Measurements from ENCODE around the gene NTSR1. TPM values are rescaled to one million over a fixed set of nuclear protein-coding genes. Genes with fewer than 3 reads are reported as not detected.

NTSR1 gene
- total RNA-seq, 5 donors from 2014 or later (not counting 1 experiment from before 2014, with no cell fraction given): 0.33 to 0.63 (median 0.53) TPM; not detected in 2

- Histone ChIP-seq H3K27ac (ENCODE audit: low read length) (no peak overlapping the region), H3K9me3 (no peaks in the 10 kb centered on the region), H3K4me1 (ENCODE audit: control insufficient read depth in 1 of 2, extremely low read depth in 1 of 2, insufficient read depth in 2 of 2, low read length in 2 of 2) (no peaks in the 10 kb centered on the region), H3K36me3 (ENCODE audit: control insufficient read depth in 2 of 2, extremely low read depth in 1 of 2, insufficient read depth in 1 of 2, low read length in 1 of 2) (no peaks in the 10 kb centered on the region), H3K27me3 (replicated peaks in 1 of 2; ENCODE audit: control insufficient read depth in 2 of 2, extremely low read depth in 1 of 2, insufficient read depth in 2 of 2, low read length in 1 of 2) (peaks cover 0 to 48% of the 10 kb centered on the region in 2 experiments), H3K4me3 (ENCODE audit: control insufficient read depth in 1 of 2, extremely low read depth in 1 of 2, low read length in 1 of 2) (no peak overlapping the region)
- Mint-ChIP-seq H3K9me3 (no peaks in the 10 kb centered on the region), H3K36me3 (no peaks in the 10 kb centered on the region), H3K27me3 (peaks cover 3 to 11% of the 10 kb centered on the region in 2 donors), H3K4me1 (peaks cover 0 to 1% (median 0%) of the 10 kb centered on the region in 3 donors), H3K4me3 (no peak overlapping the region), H3K27ac (no peak overlapping the region)
- ChIA-PET CTCF (no interaction called here), POLR2A (no interaction called here)
- DNase-seq (no peak), ATAC-seq (replicated peaks in 1 of 4) (no peak)
- 56% methylated on average over 10 of the region's 10 CpGs for WGBS (ENCODE audit: insufficient coverage)
Observed at GRCh38 chr20:62755817-62756724, 47.4 kb downstream of the NTSR1 start.

GRCh38 chr20:62758226-62758912 lies 49.7 kb downstream of the NTSR1 start:
- ChIA-PET CTCF (interaction anchor here in 1 of 2 donors (0.6 kb wide), 1 partner anchor 1421 kb away, joined by 4 read pairs; no protein-coding TSS in a partner anchor), POLR2A (no interaction called here)
- no peak overlapping the region for H3K27ac Mint-ChIP-seq
- no peak for ATAC-seq (replicated peaks in 1 of 4)
- Histone ChIP-seq H3K4me3 (ENCODE audit: control insufficient read depth in 1 of 2, extremely low read depth in 1 of 2, low read length in 1 of 2) (no peak overlapping the region), H3K27me3 (replicated peaks in 1 of 2; ENCODE audit: control insufficient read depth in 2 of 2, extremely low read depth in 1 of 2, insufficient read depth in 2 of 2, low read length in 1 of 2) (peaks cover 0 to 39% of the 10 kb centered on the region in 2 experiments), H3K27ac (ENCODE audit: low read length) (no peak overlapping the region), H3K36me3 (ENCODE audit: control insufficient read depth in 2 of 2, extremely low read depth in 1 of 2, insufficient read depth in 1 of 2, low read length in 1 of 2) (no peaks in the 10 kb centered on the region), H3K4me1 (ENCODE audit: control insufficient read depth in 1 of 2, extremely low read depth in 1 of 2, insufficient read depth in 2 of 2, low read length in 2 of 2) (no peaks in the 10 kb centered on the region), H3K9me3 (no peaks in the 10 kb centered on the region)
- 70% methylated on average over 14 of the region's 16 CpGs for WGBS (ENCODE audit: insufficient coverage)
- H3K4me1 Mint-ChIP-seq: no peaks in the 10 kb centered on the region
- H3K9me3 Mint-ChIP-seq: no peaks in the 10 kb centered on the region
- DNase-seq: no peak
- H3K4me3 Mint-ChIP-seq: no peak overlapping the region
- H3K27me3 Mint-ChIP-seq: peaks cover 3 to 11% of the 10 kb centered on the region in 2 donors
- H3K36me3 Mint-ChIP-seq: no peaks in the 10 kb centered on the region

GRCh38 chr20:62759981-62760431 lies 51.4 kb downstream of the NTSR1 start:
- H3K36me3 ChIP-seq (ENCODE audit: control insufficient read depth in 2 of 2, extremely low read depth in 1 of 2, insufficient read depth in 1 of 2, low read length in 1 of 2): no peaks in the 10 kb centered on the region
- H3K4me3 ChIP-seq (ENCODE audit: control insufficient read depth in 1 of 2, extremely low read depth in 1 of 2, low read length in 1 of 2): no peak overlapping the region
- Mint-ChIP-seq H3K27ac (no peak overlapping the region), H3K36me3 (no peaks in the 10 kb centered on the region), H3K27me3 (peaks cover 3 to 11% of the 10 kb centered on the region in 2 donors), H3K9me3 (no peaks in the 10 kb centered on the region), H3K4me1 (no peaks in the 10 kb centered on the region), H3K4me3 (no peak overlapping the region)
- no peaks in the 10 kb centered on the region for H3K4me1 ChIP-seq (ENCODE audit: control insufficient read depth in 1 of 2, extremely low read depth in 1 of 2, insufficient read depth in 2 of 2, low read length in 2 of 2)
- no peak for ATAC-seq (replicated peaks in 1 of 4)
- peaks cover 0 to 36% of the 10 kb centered on the region in 2 experiments for H3K27me3 ChIP-seq (replicated peaks in 1 of 2; ENCODE audit: control insufficient read depth in 2 of 2, extremely low read depth in 1 of 2, insufficient read depth in 2 of 2, low read length in 1 of 2)
- ChIA-PET CTCF (no interaction called here), POLR2A (no interaction called here)
- WGBS (ENCODE audit: insufficient coverage): 90% methylated on average over 11 of the region's 20 CpGs
- H3K9me3 ChIP-seq: no peaks in the 10 kb centered on the region
- no peak overlapping the region for H3K27ac ChIP-seq (ENCODE audit: low read length)
- no peak for DNase-seq

- peaks cover 3 to 11% of the 10 kb centered on the region in 2 donors for H3K27me3 Mint-ChIP-seq
- no peak overlapping the region for H3K4me3 ChIP-seq (ENCODE audit: control insufficient read depth in 1 of 2, extremely low read depth in 1 of 2, low read length in 1 of 2)
- ChIA-PET POLR2A (no interaction called here), CTCF (no interaction called here)
- WGBS (ENCODE audit: insufficient coverage): 84% methylated on average over 8 of the region's 11 CpGs
- no peaks in the 10 kb centered on the region for H3K36me3 Mint-ChIP-seq
- no peaks in the 10 kb centered on the region for H3K4me1 Mint-ChIP-seq
- H3K36me3 ChIP-seq (ENCODE audit: control insufficient read depth in 2 of 2, extremely low read depth in 1 of 2, insufficient read depth in 1 of 2, low read length in 1 of 2): no peaks in the 10 kb centered on the region
- H3K27me3 ChIP-seq (replicated peaks in 1 of 2; ENCODE audit: control insufficient read depth in 2 of 2, extremely low read depth in 1 of 2, insufficient read depth in 2 of 2, low read length in 1 of 2): peaks cover 0 to 39% of the 10 kb centered on the region in 2 experiments
- ATAC-seq (replicated peaks in 1 of 4): no peak
- H3K9me3 ChIP-seq: no peaks in the 10 kb centered on the region
- H3K9me3 Mint-ChIP-seq: no peaks in the 10 kb centered on the region
- no peak for DNase-seq
- no peak overlapping the region for H3K27ac ChIP-seq (ENCODE audit: low read length)
- H3K4me3 Mint-ChIP-seq: no peak overlapping the region
- no peak overlapping the region for H3K27ac Mint-ChIP-seq
- no peaks in the 10 kb centered on the region for H3K4me1 ChIP-seq (ENCODE audit: control insufficient read depth in 1 of 2, extremely low read depth in 1 of 2, insufficient read depth in 2 of 2, low read length in 2 of 2)
Observed at GRCh38 chr20:62760471-62760855, 51.8 kb downstream of the NTSR1 start.

DNA sequence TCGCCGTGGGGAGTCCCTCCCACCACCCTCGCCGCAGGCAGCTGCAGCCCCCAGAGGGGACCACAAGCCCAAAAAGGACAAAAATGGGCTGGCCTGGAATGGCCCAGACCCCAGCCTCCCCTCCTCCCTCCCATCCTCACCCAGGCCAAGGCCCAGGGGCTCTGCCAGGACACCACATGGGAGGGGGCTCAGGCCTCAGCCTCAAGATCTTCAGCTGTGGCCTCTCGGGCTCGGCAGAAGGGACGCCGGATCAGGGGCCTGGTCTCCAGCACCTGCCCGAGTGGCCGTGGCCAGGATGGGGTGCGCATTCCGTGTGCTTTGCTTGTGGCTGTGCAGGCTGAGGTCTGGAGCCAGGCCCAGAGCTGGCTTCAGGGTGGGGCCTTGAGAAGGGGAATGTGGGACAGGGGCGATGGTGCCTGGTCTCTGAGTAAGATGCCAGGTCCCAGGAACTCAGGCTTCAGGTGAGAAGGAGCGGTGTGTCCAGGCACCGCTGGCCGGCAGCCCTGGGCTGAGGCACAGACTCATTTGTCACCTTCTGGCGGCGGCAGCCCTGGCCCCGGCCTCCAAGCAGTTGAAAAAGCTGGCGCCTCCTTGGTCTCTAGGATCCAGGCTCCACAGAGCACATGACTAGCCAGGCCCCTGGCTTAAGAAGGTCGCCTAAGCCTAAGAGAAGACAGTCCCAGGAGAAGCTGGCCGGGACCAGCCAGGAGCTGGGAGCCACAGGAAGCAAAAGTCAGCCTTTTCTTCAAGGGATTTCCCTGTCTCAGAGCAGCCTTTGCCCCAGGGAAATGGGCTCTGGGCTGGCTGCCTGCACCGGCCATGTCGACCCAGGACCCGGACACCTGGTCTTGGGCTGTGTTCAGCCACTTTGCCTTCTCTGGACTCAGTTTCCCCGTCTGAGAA lies 52.5 kb downstream of the NTSR1 start:
- Histone ChIP-seq H3K9me3 (no peaks in the 10 kb centered on the region), H3K36me3 (ENCODE audit: control insufficient read depth in 2 of 2, extremely low read depth in 1 of 2, insufficient read depth in 1 of 2, low read length in 1 of 2) (no peaks in the 10 kb centered on the region), H3K4me1 (ENCODE audit: control insufficient read depth in 1 of 2, extremely low read depth in 1 of 2, insufficient read depth in 2 of 2, low read length in 2 of 2) (no peaks in the 10 kb centered on the region), H3K27me3 (replicated peaks in 1 of 2; ENCODE audit: control insufficient read depth in 2 of 2, extremely low read depth in 1 of 2, insufficient read depth in 2 of 2, low read length in 1 of 2) (peaks cover 0 to 43% of the 10 kb centered on the region in 2 experiments), H3K4me3 (ENCODE audit: control insufficient read depth in 1 of 2, extremely low read depth in 1 of 2, low read length in 1 of 2) (no peak overlapping the region), H3K27ac (ENCODE audit: low read length) (no peak overlapping the region)
- DNase-seq: no peak
- ChIA-PET CTCF (no interaction called here), POLR2A (no interaction called here)
- Mint-ChIP-seq H3K9me3 (no peaks in the 10 kb centered on the region), H3K4me3 (no peak overlapping the region), H3K36me3 (no peaks in the 10 kb centered on the region), H3K4me1 (no peaks in the 10 kb centered on the region), H3K27me3 (peaks cover 0 to 8% of the 10 kb centered on the region in 2 donors), H3K27ac (no peak overlapping the region)
- 86% methylated on average over 24 of the region's 26 CpGs for WGBS (ENCODE audit: insufficient coverage)
- no peak for ATAC-seq (replicated peaks in 1 of 4)

GRCh38 chr20:62761759-62762131 lies 53.1 kb downstream of the NTSR1 start:
- DNase-seq (no peak), ATAC-seq (replicated peaks in 1 of 4) (no peak)
- no peak overlapping the region for H3K4me3 Mint-ChIP-seq
- H3K9me3 Mint-ChIP-seq: no peaks in the 10 kb centered on the region
- H3K4me1 ChIP-seq (ENCODE audit: control insufficient read depth in 1 of 2, extremely low read depth in 1 of 2, insufficient read depth in 2 of 2, low read length in 2 of 2): peaks cover 0 to 2% of the 10 kb centered on the region in 2 experiments
- CTCF ChIA-PET: no interaction called here
- H3K9me3 ChIP-seq: no peaks in the 10 kb centered on the region
- H3K36me3 ChIP-seq (ENCODE audit: control insufficient read depth in 2 of 2, extremely low read depth in 1 of 2, insufficient read depth in 1 of 2, low read length in 1 of 2): no peaks in the 10 kb centered on the region
- POLR2A ChIA-PET: no interaction called here
- no peaks in the 10 kb centered on the region for H3K36me3 Mint-ChIP-seq
- H3K4me1 Mint-ChIP-seq: peaks cover 0 to 2% (median 1%) of the 10 kb centered on the region in 3 donors
- WGBS (ENCODE audit: insufficient coverage): 81% methylated on average over 3 of the region's 6 CpGs
- H3K27me3 ChIP-seq (replicated peaks in 1 of 2; ENCODE audit: control insufficient read depth in 2 of 2, extremely low read depth in 1 of 2, insufficient read depth in 2 of 2, low read length in 1 of 2): peaks cover 0 to 42% of the 10 kb centered on the region in 2 experiments
- H3K27ac Mint-ChIP-seq: no peak overlapping the region
- H3K27me3 Mint-ChIP-seq: peaks cover 0 to 7% of the 10 kb centered on the region in 2 donors
- H3K27ac ChIP-seq (ENCODE audit: low read length): no peak overlapping the region
- no peak overlapping the region for H3K4me3 ChIP-seq (ENCODE audit: control insufficient read depth in 1 of 2, extremely low read depth in 1 of 2, low read length in 1 of 2)
